ENCODE data around the gene AAK1. TPM values are rescaled to one million over a fixed set of nuclear protein-coding genes. Genes with fewer than 3 reads are reported as not detected.
A peak's percentile ranks its signal among the peaks of the same experiment; 100 is the strongest.

The AAK1 gene
- polyA plus RNA-seq, 1 experiment, result 31.1 TPM

- TF ChIP-seq CTCF (IDR thresholded peaks at IDR 0.05; ENCODE audit: low read depth, low read length), result no peak
- Histone ChIP-seq H3K27ac (ENCODE audit: low read depth, low read length) (no peak overlapping the region), H3K4me3 (ENCODE audit: low read depth, low read length) (no peak overlapping the region), H3K9me3 (ENCODE audit: control insufficient read depth, insufficient read depth, low read length) (no peaks in the 10 kb centered on the region), H3K27me3 (ENCODE audit: control insufficient read depth, insufficient read depth, low read length) (no peaks in the 10 kb centered on the region)
- POLR2A ChIA-PET, result no interaction called here
- DNase-seq (ENCODE audit: low read depth, low spot score), result no peak
- CTCF ChIA-PET, result interaction anchor here (1.0 to 2.8 kb wide), 4 partner anchors 22 to 165 kb away, joined by 3 to 19 read pairs (median 6); no protein-coding TSS in a partner anchor
Measured at GRCh38 chr2:69560147-69560482, 83.4 kb downstream of the AAK1 start.

GRCh38 chr2:69559442-69560146, 83.9 kb downstream of the AAK1 start:
- ChIA-PET POLR2A (no interaction called here), CTCF (interaction anchor here (1.6 to 2.8 kb wide), 3 partner anchors 124 to 165 kb away, joined by 3 to 19 read pairs (median 9); no protein-coding TSS in a partner anchor)
- Histone ChIP-seq H3K4me3 (ENCODE audit: low read depth, low read length) (no peak overlapping the region), H3K27me3 (ENCODE audit: control insufficient read depth, insufficient read depth, low read length) (no peaks in the 10 kb centered on the region), H3K9me3 (ENCODE audit: control insufficient read depth, insufficient read depth, low read length) (no peaks in the 10 kb centered on the region), H3K27ac (ENCODE audit: low read depth, low read length) (no peak overlapping the region)
- DNase-seq (ENCODE audit: low read depth, low spot score), result no peak
- TF ChIP-seq CTCF (IDR thresholded peaks at IDR 0.05; ENCODE audit: low read depth, low read length), result peak; percentile 62

GRCh38 chr2:69556008-69556407, 87.5 kb downstream of the AAK1 start:
- ChIA-PET CTCF (no interaction called here), POLR2A (no interaction called here)
- H3K9me3 ChIP-seq (ENCODE audit: control insufficient read depth, insufficient read depth, low read length), result no peaks in the 10 kb centered on the region
- DNase-seq (ENCODE audit: low read depth, low spot score), result no peak
- no peaks in the 10 kb centered on the region for H3K27me3 ChIP-seq (ENCODE audit: control insufficient read depth, insufficient read depth, low read length)
- H3K27ac ChIP-seq (ENCODE audit: low read depth, low read length), result no peak overlapping the region
- H3K4me3 ChIP-seq (ENCODE audit: low read depth, low read length), result no peak overlapping the region
- no peak for TF ChIP-seq CTCF (IDR thresholded peaks at IDR 0.05; ENCODE audit: low read depth, low read length)

- H3K9me3 ChIP-seq (ENCODE audit: control insufficient read depth, insufficient read depth, low read length), result no peaks in the 10 kb centered on the region
- no peak for TF ChIP-seq CTCF (IDR thresholded peaks at IDR 0.05; ENCODE audit: low read depth, low read length)
- CTCF ChIA-PET, result interaction anchor here (1.0 to 1.2 kb wide), 2 partner anchors 10 to 170 kb away, joined by 3 read pairs; no protein-coding TSS in a partner anchor
- POLR2A ChIA-PET, result no interaction called here
- no peak overlapping the region for H3K27ac ChIP-seq (ENCODE audit: low read depth, low read length)
- H3K27me3 ChIP-seq (ENCODE audit: control insufficient read depth, insufficient read depth, low read length), result no peaks in the 10 kb centered on the region
- DNase-seq (ENCODE audit: low read depth, low spot score), result no peak
- H3K4me3 ChIP-seq (ENCODE audit: low read depth, low read length), result no peak overlapping the region
Measured at GRCh38 chr2:69554981-69555380, 88.6 kb downstream of the AAK1 start.

GRCh38 chr2:69554568-69554967, 89.0 kb downstream of the AAK1 start:
- POLR2A ChIA-PET, result no interaction called here

More at GRCh38 chr2:69554568-69554967, 89.0 kb downstream of the AAK1 start:
- Histone ChIP-seq H3K27me3 (ENCODE audit: control insufficient read depth, insufficient read depth, low read length) (no peaks in the 10 kb centered on the region), H3K4me3 (ENCODE audit: low read depth, low read length) (no peak overlapping the region), H3K9me3 (ENCODE audit: control insufficient read depth, insufficient read depth, low read length) (no peaks in the 10 kb centered on the region), H3K27ac (ENCODE audit: low read depth, low read length) (no peak overlapping the region)
- no peak for DNase-seq (ENCODE audit: low read depth, low spot score)
- no peak for TF ChIP-seq CTCF (IDR thresholded peaks at IDR 0.05; ENCODE audit: low read depth, low read length)
- CTCF ChIA-PET, result interaction anchor here (1.0 to 1.2 kb wide), 2 partner anchors 10 to 170 kb away, joined by 3 read pairs; no protein-coding TSS in a partner anchor
